Superior temporal gyrus (tissue), 1 donor: ENCODE results near the gene EHMT1.
"Not testable (repeated sequence)": the region's sequence is repeated elsewhere in the genome, so short reads cannot be mapped to it uniquely, and the experiment has no call there.

Experiments
- DNase-seq: peaks from one replicate; pipeline ENCODE4 v3.0.0-alpha.2; 2016; ENCODE audit errors: extremely low spot score

EHMT1 gene

GRCh38 chr9:137884547-137884946 lies 265.7 kb downstream of the EHMT1 start:
- DNase-seq = not testable (repeated sequence)

GRCh38 chr9:137885121-137885520 lies 266.3 kb downstream of the EHMT1 start:
- not testable (repeated sequence) for DNase-seq
